Measurements from ENCODE around the gene CEBPB. TPM values are rescaled to one million over a fixed set of nuclear protein-coding genes. Genes with fewer than 3 reads are reported as not detected.

Gene CEBPB
- polyA plus RNA-seq = 18.7 TPM

DNA sequence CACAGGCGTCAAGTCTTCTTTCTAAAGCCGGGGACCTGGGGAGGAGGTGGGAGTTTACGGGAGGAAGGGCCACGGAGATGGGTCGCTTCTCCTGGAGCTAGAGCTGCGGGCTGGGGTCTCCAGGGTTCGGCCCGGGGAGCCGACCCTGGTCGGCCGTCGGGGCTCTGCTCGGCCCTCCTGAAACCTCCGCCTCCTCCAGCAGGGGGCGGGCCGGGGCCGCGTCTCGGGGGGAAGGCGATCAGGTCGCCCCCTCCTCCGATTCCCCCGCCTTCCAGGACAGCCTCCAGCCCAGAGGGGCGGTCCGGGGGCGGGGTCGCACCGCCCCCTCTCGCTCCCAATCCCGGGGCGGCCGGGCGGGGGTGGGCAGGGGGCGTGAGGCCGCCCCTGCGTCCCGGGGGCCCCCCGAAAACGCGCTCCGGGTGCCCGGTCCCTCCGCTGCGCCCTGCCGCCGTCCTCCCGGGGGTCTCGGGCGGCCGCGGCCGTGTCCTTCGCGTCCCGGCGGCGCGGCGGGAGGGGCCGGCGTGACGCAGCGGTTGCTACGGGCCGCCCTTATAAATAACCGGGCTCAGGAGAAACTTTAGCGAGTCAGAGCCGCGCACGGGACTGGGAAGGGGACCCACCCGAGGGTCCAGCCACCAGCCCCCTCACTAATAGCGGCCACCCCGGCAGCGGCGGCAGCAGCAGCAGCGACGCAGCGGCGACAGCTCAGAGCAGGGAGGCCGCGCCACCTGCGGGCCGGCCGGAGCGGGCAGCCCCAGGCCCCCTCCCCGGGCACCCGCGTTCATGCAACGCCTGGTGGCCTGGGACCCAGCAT is at the start of gene CEBPB:
CEBPB (plus strand) TSS at position 580 of the 814 bp plus-strand sequence; CDS start at position 784, 204 bp downstream.
- peak within 1 kb of the TSS; percentile 81 to 100 (median 90) for H3K4me3 Mint-ChIP-seq
- peaks cover 6 to 15% (median 14%) of the 10 kb centered on the region in 3 donors for H3K4me1 Mint-ChIP-seq
- peak within 1 kb of the TSS; percentile 59 to 99 (median 67) for H3K27ac Mint-ChIP-seq
- H3K36me3 Mint-ChIP-seq = peaks cover 5% of the 10 kb centered on the region
- no peaks in the 10 kb centered on the region for H3K9me3 Mint-ChIP-seq
- H3K27me3 Mint-ChIP-seq = peaks cover 5% of the 10 kb centered on the region

DNA sequence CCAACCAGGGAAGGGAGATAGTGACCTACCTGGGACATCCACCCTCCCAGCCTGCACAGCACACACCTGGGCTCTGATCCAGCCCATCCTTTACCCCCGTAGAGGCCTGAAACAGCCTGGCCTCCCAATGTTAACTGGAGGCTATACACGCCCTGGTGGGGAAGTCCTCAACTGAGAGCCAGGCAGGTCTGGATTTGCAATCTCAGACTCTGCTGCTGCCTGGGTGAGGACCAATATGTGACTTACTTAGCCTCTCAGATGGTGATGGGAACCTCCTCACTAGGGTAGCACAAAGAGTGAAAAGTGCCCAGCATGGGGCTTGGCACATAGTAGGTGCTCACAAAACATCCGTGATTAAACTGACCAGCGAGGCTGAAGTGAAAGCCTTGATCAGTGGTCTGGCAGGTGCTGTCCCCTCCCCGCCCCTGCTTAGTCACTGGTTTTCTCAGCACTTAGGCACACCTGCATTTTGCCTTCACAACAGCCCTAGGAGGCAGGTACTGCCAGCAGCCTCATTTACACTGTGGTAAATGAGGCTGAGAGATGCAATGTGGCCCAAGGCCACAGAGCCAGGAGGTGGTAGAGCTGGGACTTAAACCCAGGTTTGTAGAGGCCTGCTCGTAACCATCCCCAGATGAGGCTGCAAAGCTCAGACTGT is 49.5 kb upstream of the CEBPB start:
- Mint-ChIP-seq H3K36me3 (peaks cover 3% of the 10 kb centered on the region), H3K4me3 (no peak overlapping the region), H3K4me1 (peaks cover 0 to 8% (median 2%) of the 10 kb centered on the region in 3 donors), H3K27me3 (no peaks in the 10 kb centered on the region), H3K27ac (no peak overlapping the region), H3K9me3 (no peaks in the 10 kb centered on the region)

- peaks cover 3% of the 10 kb centered on the region for H3K36me3 Mint-ChIP-seq
- no peak overlapping the region for H3K4me3 Mint-ChIP-seq
- H3K4me1 Mint-ChIP-seq = peaks cover 6 to 16% (median 10%) of the 10 kb centered on the region in 3 donors
- H3K9me3 Mint-ChIP-seq = no peaks in the 10 kb centered on the region
- no peak overlapping the region for H3K27ac Mint-ChIP-seq
- no peaks in the 10 kb centered on the region for H3K27me3 Mint-ChIP-seq
Observed at GRCh38 chr20:50141811-50142561, 48.6 kb upstream of the CEBPB start.

GRCh38 chr20:50142812-50143211 is 47.8 kb upstream of the CEBPB start:
- Mint-ChIP-seq H3K27ac (peak overlapping the region in 1 of 3 donors; percentile 23), H3K4me1 (peaks cover 14 to 24% (median 18%) of the 10 kb centered on the region in 3 donors), H3K4me3 (peak overlapping the region in 1 of 4 donors; percentile 43), H3K27me3 (no peaks in the 10 kb centered on the region), H3K9me3 (no peaks in the 10 kb centered on the region), H3K36me3 (peaks cover under 1% of the 10 kb centered on the region)

DNA sequence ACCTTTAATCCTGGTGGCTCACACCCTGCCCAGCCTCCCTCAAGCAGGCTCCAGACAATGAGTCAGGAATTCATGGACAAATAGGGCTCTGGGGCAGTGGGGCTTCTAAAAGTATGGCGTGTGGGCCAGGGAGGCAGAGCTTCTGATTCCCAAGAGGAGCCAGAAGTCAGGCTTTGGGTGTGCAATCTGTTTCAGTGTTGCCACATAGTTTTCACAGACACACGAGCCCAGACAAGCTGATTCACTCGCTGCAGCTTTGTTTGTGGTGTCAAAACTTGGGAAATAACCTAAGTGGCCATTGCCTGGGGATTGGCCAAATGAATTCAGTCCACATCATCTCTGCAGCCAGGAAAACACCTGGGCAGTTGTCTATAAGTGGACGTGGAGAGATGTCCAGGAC is 46.3 kb upstream of the CEBPB start:
- no peaks in the 10 kb centered on the region for H3K9me3 Mint-ChIP-seq
- no peaks in the 10 kb centered on the region for H3K27me3 Mint-ChIP-seq
- no peak overlapping the region for H3K4me3 Mint-ChIP-seq
- H3K27ac Mint-ChIP-seq = no peak overlapping the region
- H3K36me3 Mint-ChIP-seq = no peaks in the 10 kb centered on the region
- H3K4me1 Mint-ChIP-seq = peaks cover 14 to 28% (median 19%) of the 10 kb centered on the region in 3 donors

DNA sequence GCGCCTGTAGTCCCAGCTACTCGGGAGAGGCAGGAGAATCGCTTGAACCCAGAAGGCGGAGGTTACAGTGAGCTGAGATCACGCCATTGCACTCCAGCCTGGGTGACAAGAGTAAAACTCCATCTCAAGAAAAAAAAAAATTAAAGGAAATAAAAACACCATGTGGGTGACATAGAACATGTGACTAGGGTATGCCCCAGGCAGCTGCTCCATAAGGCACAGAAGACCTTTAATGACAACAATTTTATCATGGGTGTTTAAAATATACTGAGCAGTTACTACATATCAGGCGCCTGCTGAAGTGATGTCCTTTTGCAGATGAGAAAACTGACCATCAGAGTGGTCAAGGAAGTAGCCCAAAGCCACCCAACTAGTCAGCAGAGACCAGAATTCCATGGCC is 45.1 kb upstream of the CEBPB start:
- peaks cover 14 to 31% (median 23%) of the 10 kb centered on the region in 3 donors for H3K4me1 Mint-ChIP-seq
- H3K27ac Mint-ChIP-seq = peak overlapping the region; percentile 90 to 99 (median 97)
- H3K4me3 Mint-ChIP-seq = no peak overlapping the region
- no peaks in the 10 kb centered on the region for H3K9me3 Mint-ChIP-seq
- no peaks in the 10 kb centered on the region for H3K27me3 Mint-ChIP-seq
- no peaks in the 10 kb centered on the region for H3K36me3 Mint-ChIP-seq

- peak overlapping the region; percentile 90 to 99 (median 97) for H3K27ac Mint-ChIP-seq
- H3K36me3 Mint-ChIP-seq = no peaks in the 10 kb centered on the region
- peak overlapping the region; percentile 63 to 92 (median 82) for H3K4me3 Mint-ChIP-seq
- H3K4me1 Mint-ChIP-seq = peaks cover 14 to 34% (median 23%) of the 10 kb centered on the region in 3 donors
- no peaks in the 10 kb centered on the region for H3K9me3 Mint-ChIP-seq
- no peaks in the 10 kb centered on the region for H3K27me3 Mint-ChIP-seq
Observed at GRCh38 chr20:50146214-50146613, 44.4 kb upstream of the CEBPB start.

DNA sequence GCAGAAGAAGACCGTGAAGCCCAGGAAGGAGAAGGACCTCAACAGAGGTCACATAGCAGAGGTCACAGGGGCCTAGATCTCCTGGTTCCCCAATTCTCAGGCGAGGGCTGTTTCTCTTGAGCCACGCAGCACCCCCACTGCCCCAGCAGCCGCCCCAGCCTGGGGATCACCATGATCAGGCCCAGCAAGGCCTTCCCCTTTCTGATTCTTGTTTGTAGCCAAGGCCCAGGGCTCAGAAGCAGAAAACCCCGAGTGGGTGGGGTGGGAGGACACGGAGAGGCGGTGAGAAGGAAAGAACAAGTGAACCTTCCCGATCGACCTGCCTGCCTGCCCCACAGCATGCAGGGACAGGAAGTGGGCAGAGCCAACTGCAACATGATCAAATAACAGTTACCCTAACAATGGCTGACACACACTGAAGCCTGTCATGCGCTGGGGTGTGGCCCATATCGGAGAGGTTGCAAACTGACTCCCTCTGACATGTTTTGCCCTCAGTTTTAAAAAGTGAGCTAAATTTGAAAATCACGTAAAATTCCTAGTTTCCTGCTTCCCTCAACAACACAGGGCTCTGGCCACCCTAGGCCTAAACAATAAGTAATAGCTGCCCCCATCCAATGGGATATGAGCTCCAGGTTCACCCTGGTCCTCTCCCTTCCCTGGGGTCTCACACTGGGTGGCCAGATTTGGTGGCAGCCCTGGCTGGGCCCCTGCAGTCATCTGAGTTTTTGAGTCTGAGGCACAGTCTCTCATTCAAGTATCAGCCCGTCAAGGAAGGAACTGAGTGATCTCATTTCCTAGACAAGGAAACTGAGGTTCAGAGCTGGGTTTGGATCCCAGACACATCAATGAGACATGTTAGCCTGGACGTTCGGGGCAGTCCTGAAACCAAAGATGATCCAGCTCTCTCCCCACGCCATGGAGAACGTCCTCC is 43.6 kb upstream of the CEBPB start:
- Mint-ChIP-seq H3K27ac (peak overlapping the region; percentile 90 to 99 (median 97)), H3K4me3 (peak overlapping the region; percentile 63 to 92 (median 82)), H3K27me3 (no peaks in the 10 kb centered on the region), H3K36me3 (no peaks in the 10 kb centered on the region), H3K4me1 (peaks cover 17 to 39% (median 26%) of the 10 kb centered on the region in 3 donors), H3K9me3 (no peaks in the 10 kb centered on the region)

GRCh38 chr20:50149481-50150254 is 41.0 kb upstream of the CEBPB start:
- peak overlapping the region in 2 of 3 donors; percentile 78 to 90 for H3K27ac Mint-ChIP-seq
- peak overlapping the region in 1 of 4 donors; percentile 60 for H3K4me3 Mint-ChIP-seq
- no peaks in the 10 kb centered on the region for H3K27me3 Mint-ChIP-seq
- H3K36me3 Mint-ChIP-seq = no peaks in the 10 kb centered on the region
- H3K9me3 Mint-ChIP-seq = no peaks in the 10 kb centered on the region
- H3K4me1 Mint-ChIP-seq = peaks cover 28 to 48% (median 41%) of the 10 kb centered on the region in 3 donors

GRCh38 chr20:50151034-50151743 is 39.4 kb upstream of the CEBPB start:
- Mint-ChIP-seq H3K27ac (peak overlapping the region in 1 of 3 donors; percentile 39), H3K4me3 (peak overlapping the region in 2 of 4 donors; percentile 49 to 60), H3K36me3 (no peaks in the 10 kb centered on the region), H3K27me3 (no peaks in the 10 kb centered on the region), H3K9me3 (no peaks in the 10 kb centered on the region), H3K4me1 (peaks cover 28 to 44% (median 39%) of the 10 kb centered on the region in 3 donors)

GRCh38 chr20:50152394-50153152 is 38.1 kb upstream of the CEBPB start:
- H3K36me3 Mint-ChIP-seq = no peaks in the 10 kb centered on the region
- peak overlapping the region; percentile 3 to 43 (median 33) for H3K27ac Mint-ChIP-seq
- peak overlapping the region; percentile 60 to 92 (median 88) for H3K4me3 Mint-ChIP-seq
- no peaks in the 10 kb centered on the region for H3K9me3 Mint-ChIP-seq
- no peaks in the 10 kb centered on the region for H3K27me3 Mint-ChIP-seq
- H3K4me1 Mint-ChIP-seq = peaks cover 17 to 30% (median 25%) of the 10 kb centered on the region in 3 donors

- H3K36me3 Mint-ChIP-seq = no peaks in the 10 kb centered on the region
- H3K9me3 Mint-ChIP-seq = no peaks in the 10 kb centered on the region
- no peaks in the 10 kb centered on the region for H3K27me3 Mint-ChIP-seq
- peaks cover 15 to 28% (median 21%) of the 10 kb centered on the region in 3 donors for H3K4me1 Mint-ChIP-seq
- H3K27ac Mint-ChIP-seq = peak overlapping the region; percentile 3 to 43 (median 33)
- H3K4me3 Mint-ChIP-seq = peak overlapping the region; percentile 60 to 92 (median 88)
Observed at GRCh38 chr20:50153153-50153499, 37.5 kb upstream of the CEBPB start.
